ENCODE measurements around the gene LBX2.

The LBX2 gene

DNA sequence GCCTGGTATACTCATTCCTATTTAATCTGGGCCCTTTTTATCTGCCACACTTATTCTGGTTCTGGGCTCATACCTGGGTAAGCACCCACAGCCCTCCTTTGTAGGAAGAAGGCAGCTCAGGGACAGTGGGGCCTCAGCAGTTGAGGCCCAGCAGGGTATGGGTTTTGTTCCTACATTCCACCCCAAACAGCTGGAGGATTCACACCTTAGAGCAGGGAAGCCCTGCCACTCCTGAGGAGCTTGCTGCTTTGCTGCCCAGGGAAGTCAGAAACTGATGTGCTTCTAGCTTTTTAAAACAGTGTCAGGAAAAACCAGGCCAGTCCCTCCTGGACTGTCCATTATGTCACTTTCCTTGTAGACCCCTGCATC lies 1.2 kb upstream of the LBX2 start:
- no peak overlapping the region for H3K4me2 ChIP-seq (ENCODE audit: low read depth, low read length, poor library complexity, severe bottlenecking)
- H3K4me3 ChIP-seq (ENCODE audit: low read length, poor library complexity, severe bottlenecking) = no peak overlapping the region
- H3F3A ChIP-seq (ENCODE audit: low read depth) = no peaks in the 10 kb centered on the region
- peaks cover 11% of the 10 kb centered on the region for H3K79me2 ChIP-seq (ENCODE audit: insufficient read depth, low read length)
- peaks cover 6% of the 10 kb centered on the region for H3K4me1 ChIP-seq (ENCODE audit: insufficient read depth, low read length, poor library complexity, severe bottlenecking)
- H3K9me3 ChIP-seq (ENCODE audit: insufficient read depth, low read depth, low read length) = no peaks in the 10 kb centered on the region
- no peaks in the 10 kb centered on the region for H3K36me3 ChIP-seq (ENCODE audit: insufficient read depth, low read length)
- H3K9ac ChIP-seq (ENCODE audit: low read depth, low read length, poor library complexity, severe bottlenecking) = no peak overlapping the region
- H3K9me2 ChIP-seq (replicated peaks; ENCODE audit: low read depth, low read length) = no peaks in the 10 kb centered on the region
- no peaks in the 10 kb centered on the region for H4K20me1 ChIP-seq (ENCODE audit: insufficient read depth, low read length, poor library complexity, severe bottlenecking)
- H2AFZ ChIP-seq (ENCODE audit: low read length) = no peak overlapping the region
- no peaks in the 10 kb centered on the region for H3K27me3 ChIP-seq (ENCODE audit: insufficient read depth, low read length, poor library complexity, severe bottlenecking)
- TF ChIP-seq, protein P1, sequence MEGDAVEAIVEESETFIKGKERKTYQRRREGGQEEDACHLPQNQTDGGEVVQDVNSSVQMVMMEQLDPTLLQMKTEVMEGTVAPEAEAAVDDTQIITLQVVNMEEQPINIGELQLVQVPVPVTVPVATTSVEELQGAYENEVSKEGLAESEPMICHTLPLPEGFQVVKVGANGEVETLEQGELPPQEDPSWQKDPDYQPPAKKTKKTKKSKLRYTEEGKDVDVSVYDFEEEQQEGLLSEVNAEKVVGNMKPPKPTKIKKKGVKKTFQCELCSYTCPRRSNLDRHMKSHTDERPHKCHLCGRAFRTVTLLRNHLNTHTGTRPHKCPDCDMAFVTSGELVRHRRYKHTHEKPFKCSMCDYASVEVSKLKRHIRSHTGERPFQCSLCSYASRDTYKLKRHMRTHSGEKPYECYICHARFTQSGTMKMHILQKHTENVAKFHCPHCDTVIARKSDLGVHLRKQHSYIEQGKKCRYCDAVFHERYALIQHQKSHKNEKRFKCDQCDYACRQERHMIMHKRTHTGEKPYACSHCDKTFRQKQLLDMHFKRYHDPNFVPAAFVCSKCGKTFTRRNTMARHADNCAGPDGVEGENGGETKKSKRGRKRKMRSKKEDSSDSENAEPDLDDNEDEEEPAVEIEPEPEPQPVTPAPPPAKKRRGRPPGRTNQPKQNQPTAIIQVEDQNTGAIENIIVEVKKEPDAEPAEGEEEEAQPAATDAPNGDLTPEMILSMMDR (conservative IDR thresholded peaks at IDR 0.05; ENCODE audit: low read length) = no peak
- TF ChIP-seq EZH2phosphoT487 (IDR thresholded peaks at IDR 0.05; ENCODE audit: borderline replicate concordance) = no peak

GRCh38 chr2:74499940-74500577 lies 656 bp upstream of the LBX2 start:
- H3K4me2 ChIP-seq (ENCODE audit: low read depth, low read length, poor library complexity, severe bottlenecking) = no peak overlapping the region

DNA sequence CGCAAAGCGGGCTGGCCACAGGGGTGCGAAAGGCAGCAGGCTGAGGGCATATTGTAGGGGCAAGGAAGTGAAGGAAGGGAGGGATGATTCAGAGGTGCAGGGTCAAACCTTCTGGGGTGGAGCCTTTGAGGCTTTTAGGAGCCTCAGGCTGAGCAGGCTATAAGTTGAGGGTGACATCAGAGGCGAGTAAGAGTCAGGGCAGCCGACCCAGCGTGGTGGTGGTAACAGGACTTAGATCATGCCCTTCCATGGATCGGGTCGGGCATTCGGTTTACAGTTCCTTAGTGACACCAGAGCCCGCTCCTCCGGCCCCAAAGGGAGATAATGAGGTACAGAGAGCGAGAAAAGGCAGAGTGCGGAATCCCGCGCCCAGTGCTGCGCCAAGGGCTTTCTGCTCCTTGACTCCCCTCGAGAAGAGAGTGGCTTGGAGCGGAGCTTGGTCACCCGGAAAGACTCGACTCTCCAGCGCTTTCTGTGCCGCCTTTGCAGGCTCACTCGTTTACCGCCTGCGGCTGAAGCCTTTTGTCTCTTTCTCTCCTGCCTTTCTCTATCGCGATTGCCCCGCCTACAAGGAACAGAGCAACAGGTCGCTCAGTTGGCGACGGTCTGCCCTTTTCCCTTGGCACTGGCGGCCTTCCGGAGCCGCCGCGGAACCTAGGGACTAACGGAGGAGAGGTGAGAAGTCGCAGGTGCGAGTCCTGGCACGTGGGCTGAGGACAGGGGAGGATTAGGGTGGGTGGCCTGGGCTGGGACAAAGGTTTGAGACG lies 720 bp downstream of the LBX2 start:
- Histone ChIP-seq H3K4me2 (ENCODE audit: low read depth, low read length, poor library complexity, severe bottlenecking) (no peak overlapping the region), H3K27me3 (ENCODE audit: insufficient read depth, low read length, poor library complexity, severe bottlenecking) (no peaks in the 10 kb centered on the region), H3K79me2 (ENCODE audit: insufficient read depth, low read length) (peaks cover 7% of the 10 kb centered on the region), H4K20me1 (ENCODE audit: insufficient read depth, low read length, poor library complexity, severe bottlenecking) (no peaks in the 10 kb centered on the region), H3K4me1 (ENCODE audit: insufficient read depth, low read length, poor library complexity, severe bottlenecking) (peaks cover 6% of the 10 kb centered on the region), H3K9ac (ENCODE audit: low read depth, low read length, poor library complexity, severe bottlenecking) (no peak overlapping the region), H3K36me3 (ENCODE audit: insufficient read depth, low read length) (peaks cover 4% of the 10 kb centered on the region; the same call in 1 of the 2 replicates), H3K9me3 (ENCODE audit: insufficient read depth, low read depth, low read length) (no peaks in the 10 kb centered on the region), H3K9me2 (replicated peaks; ENCODE audit: low read depth, low read length) (no peaks in the 10 kb centered on the region), H3F3A (ENCODE audit: low read depth) (no peaks in the 10 kb centered on the region), H2AFZ (ENCODE audit: low read length) (no peak overlapping the region), H3K4me3 (ENCODE audit: low read length, poor library complexity, severe bottlenecking) (no peak overlapping the region)
- TF ChIP-seq, protein P1 (conservative IDR thresholded peaks at IDR 0.05; ENCODE audit: low read length) = no peak
- TF ChIP-seq EZH2phosphoT487 (IDR thresholded peaks at IDR 0.05; ENCODE audit: borderline replicate concordance) = no peak

More at GRCh38 chr2:74499940-74500577, 656 bp upstream of the LBX2 start:
- H2AFZ ChIP-seq (ENCODE audit: low read length) = no peak overlapping the region
- H3K9me3 ChIP-seq (ENCODE audit: insufficient read depth, low read depth, low read length) = no peaks in the 10 kb centered on the region
- no peaks in the 10 kb centered on the region for H3K27me3 ChIP-seq (ENCODE audit: insufficient read depth, low read length, poor library complexity, severe bottlenecking)
- TF ChIP-seq EZH2phosphoT487 (IDR thresholded peaks at IDR 0.05; ENCODE audit: borderline replicate concordance) = no peak
- TF ChIP-seq, protein P1 (conservative IDR thresholded peaks at IDR 0.05; ENCODE audit: low read length) = no peak
- H3K79me2 ChIP-seq (ENCODE audit: insufficient read depth, low read length) = peaks cover 7% of the 10 kb centered on the region
- no peaks in the 10 kb centered on the region for H3K36me3 ChIP-seq (ENCODE audit: insufficient read depth, low read length)
- H3F3A ChIP-seq (ENCODE audit: low read depth) = no peaks in the 10 kb centered on the region
- H4K20me1 ChIP-seq (ENCODE audit: insufficient read depth, low read length, poor library complexity, severe bottlenecking) = no peaks in the 10 kb centered on the region
- H3K4me1 ChIP-seq (ENCODE audit: insufficient read depth, low read length, poor library complexity, severe bottlenecking) = peaks cover 6% of the 10 kb centered on the region
- H3K9me2 ChIP-seq (replicated peaks; ENCODE audit: low read depth, low read length) = no peaks in the 10 kb centered on the region
- no peak overlapping the region for H3K4me3 ChIP-seq (ENCODE audit: low read length, poor library complexity, severe bottlenecking)
- H3K9ac ChIP-seq (ENCODE audit: low read depth, low read length, poor library complexity, severe bottlenecking) = no peak overlapping the region
